HFF-Myc (cell line): Measurements from ENCODE around the gene ESYT1.

Experiments
- DNase-seq: peaks from one replicate; pipeline ENCODE4 v3.0.0-alpha.2; 2011; ENCODE audit warnings: low read depth; ENCODE audit errors: extremely low read depth
- H3K4me3 ChIP-seq: replicated peaks from 2 replicates; pipeline ENCODE4 v1.5.1; 2011; ENCODE audit warnings: low read depth, mild to moderate bottlenecking, control low read depth, low read length
- TF ChIP-seq, protein P1 (sequence below): IDR thresholded peaks from 2 replicates; pipeline ENCODE4 v1.5.1; 2012; ENCODE audit warnings: mild to moderate bottlenecking, low read depth, low read length, control low read depth; ENCODE audit errors: missing control alignments

ESYT1 gene

DNA sequence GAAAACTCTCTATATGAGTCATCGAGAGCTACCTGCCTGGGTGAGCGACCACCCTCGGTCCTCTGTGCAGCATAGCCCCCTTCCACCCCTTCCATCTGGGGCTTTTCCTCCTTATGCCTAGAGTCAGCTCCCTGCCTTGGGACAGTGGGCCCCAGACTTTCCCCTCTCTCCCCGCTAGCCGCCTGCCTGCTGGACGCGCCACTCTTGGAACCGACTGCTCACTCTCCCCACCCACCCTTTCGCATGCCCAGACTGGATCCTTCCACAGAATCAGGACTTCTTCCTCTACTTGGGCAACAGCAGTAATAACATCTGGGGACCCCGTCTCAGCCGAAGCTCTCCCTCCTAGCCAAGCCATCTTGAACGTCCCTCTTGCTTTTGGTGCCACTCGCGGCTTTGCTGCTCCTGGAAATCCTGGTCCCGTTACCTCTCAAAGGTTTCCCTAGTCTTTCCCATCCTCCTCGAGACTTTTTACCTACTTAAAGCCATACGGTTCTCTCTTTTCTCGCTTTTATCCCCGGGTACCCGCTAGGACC, 671 bp downstream of the ESYT1 start:
- TF ChIP-seq, protein P1, sequence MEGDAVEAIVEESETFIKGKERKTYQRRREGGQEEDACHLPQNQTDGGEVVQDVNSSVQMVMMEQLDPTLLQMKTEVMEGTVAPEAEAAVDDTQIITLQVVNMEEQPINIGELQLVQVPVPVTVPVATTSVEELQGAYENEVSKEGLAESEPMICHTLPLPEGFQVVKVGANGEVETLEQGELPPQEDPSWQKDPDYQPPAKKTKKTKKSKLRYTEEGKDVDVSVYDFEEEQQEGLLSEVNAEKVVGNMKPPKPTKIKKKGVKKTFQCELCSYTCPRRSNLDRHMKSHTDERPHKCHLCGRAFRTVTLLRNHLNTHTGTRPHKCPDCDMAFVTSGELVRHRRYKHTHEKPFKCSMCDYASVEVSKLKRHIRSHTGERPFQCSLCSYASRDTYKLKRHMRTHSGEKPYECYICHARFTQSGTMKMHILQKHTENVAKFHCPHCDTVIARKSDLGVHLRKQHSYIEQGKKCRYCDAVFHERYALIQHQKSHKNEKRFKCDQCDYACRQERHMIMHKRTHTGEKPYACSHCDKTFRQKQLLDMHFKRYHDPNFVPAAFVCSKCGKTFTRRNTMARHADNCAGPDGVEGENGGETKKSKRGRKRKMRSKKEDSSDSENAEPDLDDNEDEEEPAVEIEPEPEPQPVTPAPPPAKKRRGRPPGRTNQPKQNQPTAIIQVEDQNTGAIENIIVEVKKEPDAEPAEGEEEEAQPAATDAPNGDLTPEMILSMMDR = no peak
- DNase-seq = no peak
- peak overlapping the region; percentile 88 for H3K4me3 ChIP-seq

DNA sequence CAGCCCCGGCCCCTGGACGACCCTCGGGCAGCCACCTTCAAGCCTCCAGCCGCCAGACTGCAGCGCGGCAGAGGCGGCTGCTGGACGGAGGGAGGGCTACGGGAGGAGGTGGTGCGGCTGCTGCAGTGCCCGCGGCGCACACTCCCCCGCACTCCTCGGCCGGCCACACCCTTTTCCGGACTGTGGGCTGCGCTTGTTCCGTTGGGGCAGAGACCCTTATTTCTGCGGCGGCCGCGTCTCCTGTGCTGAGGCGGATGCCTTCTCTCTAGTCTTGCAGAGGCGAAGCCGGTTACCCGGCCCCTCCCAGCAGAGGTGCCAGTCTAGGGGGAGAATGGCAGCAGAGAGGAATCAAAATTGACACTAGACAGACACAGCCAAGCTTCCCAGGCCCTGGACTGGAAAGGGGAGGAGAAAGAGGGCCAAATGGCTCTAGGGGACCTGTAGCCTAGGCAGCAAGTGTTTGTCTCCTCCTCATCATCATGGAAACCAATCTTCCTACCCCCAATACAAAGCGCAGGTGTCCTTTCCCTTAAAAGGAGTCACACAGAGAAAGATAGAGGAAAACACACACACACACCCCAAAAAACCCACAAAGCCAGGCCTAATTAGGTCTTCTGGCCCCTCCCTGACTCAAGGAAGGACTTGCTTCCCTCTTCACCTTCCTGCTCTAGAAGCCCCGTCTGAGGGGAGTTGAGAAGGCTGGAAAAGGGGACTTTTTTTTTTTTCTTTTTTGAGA, 1.3 kb downstream of the ESYT1 start:
- TF ChIP-seq, protein P1 = no peak
- peak overlapping the region; percentile 88 for H3K4me3 ChIP-seq
- no peak for DNase-seq

DNA sequence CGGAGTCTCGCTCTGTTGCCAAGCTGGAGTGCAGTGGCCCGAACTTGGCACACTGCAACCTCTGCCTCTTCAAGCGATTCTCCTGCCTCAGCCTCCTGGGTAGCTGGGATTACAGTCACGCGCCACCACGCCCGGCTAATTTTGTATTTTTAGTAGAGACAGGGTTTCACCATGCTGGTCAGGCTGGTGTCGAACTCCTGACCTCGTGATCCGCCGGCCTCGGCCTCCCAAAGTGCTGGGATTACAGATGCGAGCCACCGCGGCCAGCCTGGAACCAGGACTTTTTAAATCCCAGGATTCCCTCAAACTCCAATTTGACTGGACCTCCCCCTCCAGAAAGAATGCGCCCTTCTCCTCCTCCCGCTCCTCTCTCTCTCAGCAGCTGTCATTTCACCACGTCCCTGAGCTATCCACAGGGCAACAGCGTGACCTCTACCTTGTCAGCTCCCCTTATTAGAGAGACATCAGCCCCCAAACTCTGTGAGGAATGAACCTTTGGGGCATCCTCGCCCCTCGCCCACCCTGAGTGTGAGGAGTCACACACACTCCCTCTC, 2.0 kb downstream of the ESYT1 start:
- peak overlapping the region; percentile 88 for H3K4me3 ChIP-seq
- TF ChIP-seq, protein P1 = no peak
- no peak for DNase-seq

DNA sequence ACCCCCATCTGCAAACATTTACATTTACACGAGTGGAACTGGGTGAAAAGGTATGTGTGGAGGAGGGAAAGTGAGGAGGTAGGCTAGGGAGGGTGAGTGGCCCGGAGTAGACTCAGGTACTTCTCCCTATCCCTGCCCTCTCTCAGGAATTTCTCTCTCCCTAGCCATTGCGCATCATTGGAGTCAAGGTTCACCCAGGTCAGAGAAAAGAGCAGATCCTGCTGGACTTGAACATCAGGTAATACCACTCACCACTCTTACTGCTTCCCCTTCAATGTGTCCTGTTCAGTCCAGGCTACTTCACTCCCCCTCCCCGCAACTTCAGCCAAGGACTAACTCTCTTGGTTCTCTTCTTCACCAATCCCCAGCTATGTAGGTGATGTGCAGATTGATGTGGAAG, 2.8 kb downstream of the ESYT1 start:
- no peak overlapping the region for H3K4me3 ChIP-seq
- TF ChIP-seq, protein P1 = no peak

DNA sequence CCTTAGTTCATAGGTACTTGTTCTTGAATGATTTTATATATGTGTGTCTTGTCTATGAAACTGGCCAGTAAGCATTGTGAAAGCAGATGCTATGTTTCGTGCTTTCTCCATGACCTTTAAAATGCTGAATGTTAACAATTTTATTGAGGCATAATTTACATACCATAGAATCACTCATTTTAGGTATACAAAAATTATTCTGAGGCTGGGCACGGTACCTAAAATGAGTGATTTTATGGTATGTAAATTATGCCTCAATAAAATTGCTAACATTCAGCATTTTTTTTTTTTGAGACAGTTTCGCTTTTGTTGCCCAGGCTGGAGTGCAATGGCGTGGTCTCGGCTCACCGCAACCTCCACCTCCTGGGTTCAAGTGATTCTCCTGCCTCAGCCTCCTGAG, 6.8 kb downstream of the ESYT1 start:
- no peak overlapping the region for H3K4me3 ChIP-seq
- TF ChIP-seq, protein P1 = no peak
- DNase-seq = no peak

More for the DNA sequence above, 2.8 kb downstream of the ESYT1 start:
- no peak for DNase-seq

DNA sequence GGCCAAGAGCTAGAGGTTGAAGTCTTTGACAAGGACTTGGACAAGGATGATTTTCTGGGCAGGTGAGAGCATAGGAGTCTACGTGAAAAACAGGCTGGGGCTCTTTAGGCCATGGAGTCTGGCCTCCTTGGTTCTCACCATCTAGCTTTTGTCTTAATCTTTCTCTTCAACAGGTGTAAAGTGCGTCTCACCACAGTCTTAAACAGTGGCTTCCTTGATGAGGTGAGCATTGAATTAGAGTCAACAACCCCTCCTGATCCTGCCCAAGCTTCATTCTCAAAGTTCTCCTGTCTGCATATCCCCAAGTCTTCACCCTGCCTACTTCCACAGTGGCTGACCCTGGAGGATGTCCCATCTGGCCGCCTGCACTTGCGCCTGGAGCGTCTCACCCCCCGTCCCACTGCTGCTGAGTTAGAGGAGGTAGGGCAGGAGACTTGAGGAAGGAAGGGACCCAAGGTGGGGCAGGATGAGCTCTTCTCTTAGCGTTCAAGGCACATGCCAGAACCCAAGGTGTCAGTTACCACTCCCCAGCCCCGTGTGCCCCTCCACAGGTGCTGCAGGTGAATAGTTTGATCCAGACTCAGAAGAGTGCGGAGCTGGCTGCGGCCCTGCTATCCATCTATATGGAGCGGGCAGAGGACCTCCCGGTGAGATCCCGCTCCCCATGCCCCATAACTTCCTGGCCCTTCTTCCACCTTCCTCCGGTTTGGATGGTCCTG, 9.9 kb downstream of the ESYT1 start:
- DNase-seq = no peak
- no peak overlapping the region for H3K4me3 ChIP-seq
- TF ChIP-seq, protein P1 = no peak
